Endothelial cell of hepatic sinusoid (primary cell): ENCODE results near the gene MPP3.

ENCODE experiments used
- in situ Hi-C: cut with HindIII; loops from 2 replicates; pipeline ENCODE4 v1.10.0; 2017; ENCODE audit warnings: low sequenced_read_pairs

MPP3 gene

GRCh38 chr17:43757171-43757660, 75.7 kb downstream of the MPP3 start:
- in situ Hi-C loops: no loop called here

GRCh38 chr17:43756201-43756600, 76.7 kb downstream of the MPP3 start:
- in situ Hi-C loops: no loop called here

- in situ Hi-C loops: no loop called here
These were observed 77.5 kb downstream of the MPP3 start for GRCh38 chr17:43755389-43755875.

GRCh38 chr17:43754947-43755346, 78.0 kb downstream of the MPP3 start:
- in situ Hi-C loops: loop anchor here (5.0 kb wide), 1 partner anchor 58 kb away; no protein-coding TSS in a partner anchor

GRCh38 chr17:43753493-43754129, 79.3 kb downstream of the MPP3 start:
- in situ Hi-C loops: loop anchor here (5.0 kb wide), 1 partner anchor 56 kb away; no protein-coding TSS in a partner anchor
